Endothelial cell of umbilical vein (primary cell): Measurements from ENCODE around the gene SLC9C1. TPM values are rescaled to one million over a fixed set of nuclear protein-coding genes. Genes with fewer than 3 reads are reported as not detected.

ENCODE experiments used
- BruUV-seq: library from RNA; stranded (reverse); fragments of 400-500 nt; replicated peaks from 2 replicates; lab custom pipeline; 2021; lab: Mats Ljungman, UMichigan
- CTCF ChIA-PET: fragments of 300-600, 350-600 bp; sonication (Branson Sonifier 250); formaldehyde crosslinking; loops from one replicate; lab custom pipeline; 2021; ENCODE audit warnings: antibody characterized with exemption, inconsistent platforms; lab: Charles Lee
- POLR2A ChIA-PET: fragments of 300-600, 350-600 bp; sonication (Branson Sonifier 250); formaldehyde crosslinking; loops from one replicate; lab custom pipeline; 2021; ENCODE audit warnings: antibody characterized with exemption, inconsistent platforms; lab: Charles Lee
- DNase-seq: peaks from one replicate; pipeline ENCODE4 v3.0.0-alpha.2; 2011; ENCODE audit warnings: low read depth, low spot score
- FAIRE-seq: peaks from 2 replicates; lab custom pipeline; 2011; peaks lifted over from hg19 to GRCh38; lab: Jason Lieb, UNC
- H2AFZ ChIP-seq: 2 replicates; pipeline ENCODE4 v1.6.0; 2012; ENCODE audit warnings: low read depth, low read length, control low read depth, inconsistent platforms
- H3K27ac ChIP-seq: 2 replicates; pipeline ENCODE4 v1.5.1; 2011; ENCODE audit warnings: low read depth, mild to moderate bottlenecking, control low read depth, low read length, moderate library complexity; ENCODE audit not compliant: insufficient read depth
- H3K27me3 ChIP-seq, 2 experiments: 2 replicates each; pipeline versions ENCODE4 v1.6.0 to v1.6.1; 2011; ENCODE audit warnings: low read length in 2 of 2, mixed read lengths in 1 of 2; ENCODE audit not compliant: control insufficient read depth in 2 of 2, insufficient read depth in 2 of 2
- H3K36me3 ChIP-seq, 2 experiments: 2 replicates in 1 of 2; 3 replicates in 1 of 2; pipeline ENCODE4 v1.5.1; 2011; ENCODE audit warnings: low read length in 2 of 2, mild to moderate bottlenecking in 1 of 2, moderate library complexity in 1 of 2; ENCODE audit not compliant: control insufficient read depth in 2 of 2, insufficient read depth in 2 of 2; ENCODE audit errors: extremely low read depth in 1 of 2
- H3K4me1 ChIP-seq: 3 replicates; pipeline ENCODE4 v1.5.1; 2011; ENCODE audit warnings: mild to moderate bottlenecking, low read length; ENCODE audit not compliant: control insufficient read depth, insufficient read depth; ENCODE audit errors: extremely low read depth
- H3K4me2 ChIP-seq: 2 replicates; pipeline ENCODE4 v1.6.1; 2011; ENCODE audit warnings: low read length, control low read depth, mixed read lengths; ENCODE audit not compliant: insufficient read depth
- H3K4me3 ChIP-seq, 3 experiments: fragments of 200-600 bp in 1 of 3; sonication (generic), shearing (Covaris generic) in 1 of 3; replicated peaks in 1 of 3; 2 replicates each; pipeline ENCODE4 v1.5.1; 2011 to 2016; ENCODE audit warnings: control low read depth in 3 of 3, low read length in 3 of 3, mild to moderate bottlenecking in 2 of 3, inconsistent platforms in 1 of 3, low read depth in 1 of 3, moderate library complexity in 1 of 3; ENCODE audit not compliant: insufficient read depth in 1 of 3
- H3K79me2 ChIP-seq: 2 replicates; pipeline ENCODE4 v1.6.0; 2012; ENCODE audit warnings: low read length, inconsistent platforms; ENCODE audit not compliant: control insufficient read depth, insufficient read depth
- H3K9ac ChIP-seq: replicated peaks from 2 replicates; pipeline ENCODE3; 2011; ENCODE audit warnings: low read length, control low read depth; ENCODE audit not compliant: insufficient read depth; ENCODE audit errors: extremely low read depth
- H3K9me1 ChIP-seq: replicated peaks from 3 replicates; pipeline ENCODE4 v1.6.0; 2011; ENCODE audit warnings: mild to moderate bottlenecking, low read length; ENCODE audit not compliant: control insufficient read depth, insufficient read depth; ENCODE audit errors: extremely low read depth
- H3K9me3 ChIP-seq: replicated peaks from 2 replicates; pipeline ENCODE4 v1.5.1; 2012; ENCODE audit warnings: low read length, inconsistent platforms; ENCODE audit not compliant: control insufficient read depth, insufficient read depth
- H4K20me1 ChIP-seq: replicated peaks from 2 replicates; pipeline ENCODE3; 2011; ENCODE audit warnings: mild to moderate bottlenecking, low read length; ENCODE audit not compliant: control insufficient read depth, insufficient read depth; ENCODE audit errors: extremely low read depth
- CTCF ChIP-seq, 2 donors: IDR thresholded peaks; 1 replicate in 1 of 2; 2 replicates in 1 of 2; pipeline ENCODE4 v1.5.1; 2011; ENCODE audit warnings: low read length in 2 of 2, mild to moderate bottlenecking in 2 of 2, moderate library complexity in 2 of 2, control low read depth in 1 of 2, inconsistent platforms in 1 of 2, low read depth in 1 of 2; ENCODE audit not compliant: insufficient read depth in 1 of 2; ENCODE audit errors: extremely low read depth in 1 of 2
- EZH2 ChIP-seq: IDR thresholded peaks from 2 replicates; pipeline ENCODE4 v1.6.1; 2012; ENCODE audit warnings: borderline replicate concordance, low read depth, mild to moderate bottlenecking, moderate library complexity, low read length, inconsistent platforms; ENCODE audit not compliant: severe bottlenecking
- FOS ChIP-seq: IDR thresholded peaks from 2 replicates; pipeline ENCODE4 v1.6.1; 2011; ENCODE audit warnings: mild to moderate bottlenecking, low read length, moderate library complexity, borderline replicate concordance; ENCODE audit not compliant: insufficient read depth
- GATA2 ChIP-seq: IDR thresholded peaks from 2 replicates; pipeline ENCODE4 v1.7.0; 2011; ENCODE audit warnings: low read depth, mild to moderate bottlenecking, moderate library complexity, mixed read lengths, low read length; ENCODE audit not compliant: insufficient read length, insufficient read depth
- JUN ChIP-seq: IDR thresholded peaks from 2 replicates; pipeline ENCODE4 v1.6.1; 2011; ENCODE audit warnings: borderline replicate concordance, low read depth; ENCODE audit not compliant: insufficient read length, insufficient read depth
- MAX ChIP-seq: IDR thresholded peaks from 2 replicates; pipeline ENCODE4 v1.6.1; 2011; ENCODE audit not compliant: insufficient read depth, insufficient read length
- MYC ChIP-seq: IDR thresholded peaks from one replicate; pipeline ENCODE4 v1.6.1; 2011; ENCODE audit warnings: mild to moderate bottlenecking, low read depth, low read length
- POLR2A ChIP-seq: IDR thresholded peaks from 2 replicates; pipeline ENCODE4 v1.6.1; 2012; ENCODE audit warnings: low read depth, mild to moderate bottlenecking, control low read depth, low read length
- POLR2AphosphoS5 ChIP-seq: IDR thresholded peaks from 2 replicates; pipeline ENCODE4 v1.6.1; 2012; ENCODE audit warnings: low read depth, mild to moderate bottlenecking, control low read depth, low read length, moderate library complexity; ENCODE audit not compliant: insufficient read depth
- dilution Hi-C: fragments of 300-500 bp; cut with MboI; formaldehyde crosslinking; loops from one replicate; pipeline ENCODE4 v1.15.0; 2019; ENCODE audit warnings: low sequenced_read_pairs; ENCODE audit not compliant: extremely low pct_ligation_motif_present
- intact Hi-C: fragments of 100-400 bp; cut with micrococcal nuclease; formaldehyde crosslinking; loops from one replicate; pipeline ENCODE4 v1.10.0; 2022
- polyA plus RNA-seq, 4 experiments: library from polyadenylated mRNA; depleted of rRNA in 3 of 4; stranded (reverse) in 3 of 4; unstranded in 1 of 4; fragments of >200 nt; gene quantifications; 2 replicates each; pipeline versions ENCODE4 v1.2.1 to v1.2.3, GENCODE V29; 2011 to 2012; ENCODE audit warnings: missing spikeins in 1 of 4
- total RNA-seq: library from RNA; stranded (reverse); gene quantifications from 2 replicates; pipeline ENCODE4 v1.2.3, GENCODE V29; 2021

SLC9C1 gene
- total and polyA plus RNA-seq, 2 donors (not counting 3 experiments of a cell fraction or from before 2014, with no cell fraction given), result not detected

- no peaks in the 10 kb centered on the region for H3K79me2 ChIP-seq
- H3K9me3 ChIP-seq, result no peaks in the 10 kb centered on the region
- DNase-seq (no peak), FAIRE-seq (no peak)
- intact Hi-C loops (no loop called here), dilution Hi-C loops (no loop called here)
- H3K27ac ChIP-seq, result no peak overlapping the region
- no peak overlapping the region for H3K4me3 ChIP-seq
- no peak overlapping the region for H3K4me2 ChIP-seq
- no peaks in the 10 kb centered on the region for H4K20me1 ChIP-seq
- H3K36me3 ChIP-seq, result no peaks in the 10 kb centered on the region
- TF ChIP-seq CTCF (IDR thresholded peaks at IDR 0.05; ENCODE audit: extremely low read depth in 1 of 2, insufficient read depth in 1 of 2, low read depth in 1 of 2, low read length in 2 of 2) (no peak), POLR2AphosphoS5 (no peak), MYC (no peak), POLR2A (no peak), GATA2 (no peak), EZH2 (no peak), JUN (no peak), MAX (no peak), FOS (no peak)
- ChIA-PET POLR2A (no interaction called here), CTCF (interaction anchor here (1.7 kb wide), 1 partner anchor 22 kb away, joined by 6 read pairs; the partner anchor contains the start of gene SLC9C1)
- peaks cover 0 to 4% of the 10 kb centered on the region in 2 experiments for H3K27me3 ChIP-seq
- no peak overlapping the region for H2AFZ ChIP-seq
- H3K9ac ChIP-seq, result no peak overlapping the region
- BruUV-seq, result no TSS peak
- no peaks in the 10 kb centered on the region for H3K9me1 ChIP-seq
- H3K4me1 ChIP-seq, result no peaks in the 10 kb centered on the region
Measured at GRCh38 chr3:112315791-112316190, 21.8 kb upstream of the SLC9C1 start.
